Naive thymus-derived CD8-positive, alpha-beta T cell (primary cell): Measurements from ENCODE around the gene DNAJC3. TPM values are rescaled to one million over a fixed set of nuclear protein-coding genes. Genes with fewer than 3 reads are reported as not detected.
"Not testable (repeated sequence)": the region's sequence is repeated elsewhere in the genome, so short reads cannot be mapped to it uniquely, and the experiment has no call there.

ENCODE experiments used
- ATAC-seq, 2 donors: fragments of 150-1000 bp; cut with Tn5 transposase in 1 of 2; sonication (Bioruptor Pico), chemical (Tn5 transposase) in 1 of 2; 1 replicate in 1 of 2; 2 replicates in 1 of 2; pipeline ENCODE4 v1.10.0; 2021; ENCODE audit warnings: mild to moderate bottlenecking in 2 of 2, moderate library complexity in 2 of 2
- POLR2A ChIA-PET: fragments of 350-600 bp; sonication (Branson Sonifier 250); formaldehyde crosslinking; loops from one replicate; lab custom pipeline; 2021; ENCODE audit warnings: antibody characterized with exemption; lab: Charles Lee
- DNase-seq, 10 donors: peaks; one replicate each; pipeline versions ENCODE4 v3.0.0 to v3.0.0-alpha.2; 2020 to 2022
- H3K27ac Mint-ChIP-seq, 10 donors: one replicate each; pipeline ENCODE4 v1.8.0; 2020 to 2022; ENCODE audit warnings: mild to moderate bottlenecking in 10 of 10, mixed read lengths in 10 of 10, moderate library complexity in 4 of 10, inconsistent platforms in 1 of 10
- H3K27me3 Mint-ChIP-seq, 5 donors: one replicate each; pipeline ENCODE4 v1.8.0; 2021 to 2022; ENCODE audit warnings: mixed read lengths in 5 of 5
- H3K36me3 Mint-ChIP-seq, 3 donors: one replicate each; pipeline ENCODE4 v1.8.0; 2020 to 2022; ENCODE audit warnings: mixed read lengths in 3 of 3, mild to moderate bottlenecking in 2 of 3, inconsistent platforms in 1 of 3
- H3K4me1 Mint-ChIP-seq, 4 donors: one replicate each; pipeline ENCODE4 v1.8.0; 2021 to 2022; ENCODE audit warnings: mixed read lengths in 4 of 4
- H3K4me3 Mint-ChIP-seq, 10 donors: one replicate each; pipeline ENCODE4 v1.8.0; 2020 to 2022; ENCODE audit warnings: mild to moderate bottlenecking in 10 of 10, mixed read lengths in 10 of 10, moderate library complexity in 6 of 10, inconsistent platforms in 1 of 10
- H3K9me3 Mint-ChIP-seq, 9 donors: one replicate each; pipeline ENCODE4 v1.8.0; 2020 to 2022; ENCODE audit warnings: mixed read lengths in 9 of 9, mild to moderate bottlenecking in 3 of 9, inconsistent platforms in 1 of 9, moderate library complexity in 1 of 9
- polyA plus RNA-seq, 3 donors: library from polyadenylated mRNA; unstranded; fragments of 300-500 nt; fragmentation: Illumina TruSeq; gene quantifications; one replicate each; pipeline ENCODE4 v1.2.3, GENCODE V29; 2021
- total RNA-seq, 8 experiments: library from RNA in 2 of 8; stranded (reverse) in 2 of 8; gene quantifications; one replicate each; pipeline ENCODE4 v1.2.3 and lab custom pipeline; 2021 to 2026

Gene DNAJC3
- total and polyA plus RNA-seq, 5 experiments from 2014 or later = 11.3 to 18.5 (median 17.0) TPM

DNA sequence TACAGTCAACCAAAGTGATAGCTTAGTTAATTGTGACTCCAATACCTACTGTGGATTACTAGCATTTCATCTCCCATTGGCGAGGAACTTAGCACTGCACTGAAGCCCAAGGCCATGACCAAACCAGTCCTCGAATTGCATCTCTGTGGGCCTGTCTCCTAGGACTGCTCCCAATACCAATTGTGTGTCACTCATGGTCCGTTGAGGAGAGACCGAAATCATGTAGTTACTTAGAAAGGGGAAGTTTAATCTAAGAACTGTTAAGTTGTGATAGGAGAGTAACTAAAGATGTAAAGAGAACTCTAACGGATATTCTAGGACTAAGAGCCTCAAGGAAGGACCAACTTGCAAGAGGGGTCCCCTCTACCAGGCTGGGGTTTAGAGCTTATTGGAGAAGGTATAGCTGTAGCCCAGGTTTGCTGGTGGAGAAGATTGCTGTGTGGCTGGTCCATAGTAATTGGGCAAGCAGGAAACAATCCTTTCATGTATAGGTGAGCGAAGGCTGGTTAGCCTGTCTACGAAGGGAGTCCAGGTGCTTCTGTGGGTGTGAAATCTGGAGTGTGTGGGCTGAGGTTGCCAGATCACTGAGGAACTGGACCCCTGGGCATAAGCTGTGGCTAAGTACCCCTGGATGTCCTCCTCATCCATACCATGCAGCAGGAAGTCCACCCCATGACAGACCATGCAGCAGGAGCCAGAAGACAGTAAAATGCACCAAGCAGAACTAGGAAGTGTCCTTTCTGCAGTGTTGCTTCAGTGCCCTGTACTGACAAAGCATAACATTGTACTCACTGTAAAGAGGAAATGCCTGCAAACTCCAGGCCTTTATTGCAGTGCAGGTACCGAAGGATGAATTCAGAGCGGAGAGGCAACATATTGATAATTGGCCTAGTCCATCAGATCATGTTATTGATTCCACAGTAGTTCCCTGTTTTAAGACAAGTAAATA is 30.8 kb downstream of the DNAJC3 start:
- POLR2A ChIA-PET = interaction anchor here (0.8 kb wide), 1 partner anchor 31 kb away, joined by 3 read pairs; the partner anchor contains the start of gene DNAJC3

DNA sequence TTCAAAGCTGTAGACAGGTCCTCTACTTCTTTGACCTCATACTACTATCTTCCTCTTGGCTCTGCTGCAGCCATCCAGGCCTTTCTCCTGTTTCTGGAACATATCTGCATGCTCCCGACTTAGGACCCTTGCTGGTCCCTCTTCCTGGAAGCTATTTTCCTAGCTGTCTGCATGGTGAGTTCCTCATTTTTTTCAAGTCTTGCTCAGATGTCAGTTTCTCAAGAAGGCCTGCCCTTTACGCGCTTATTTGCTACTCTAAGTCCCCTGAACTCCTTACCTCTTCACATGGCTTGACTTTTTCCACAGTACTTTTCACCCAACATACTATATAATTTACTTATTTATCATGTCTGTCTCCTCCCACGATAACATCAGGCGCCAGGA is 31.4 kb downstream of the DNAJC3 start:
- Mint-ChIP-seq H3K27ac (peak overlapping the region in 3 of 10 donors; percentile 10 to 73 (median 39)), H3K9me3 (peaks cover 0 to 6% (median 0%) of the 10 kb centered on the region in 9 donors), H3K4me1 (peaks cover 21 to 48% (median 43%) of the 10 kb centered on the region in 4 donors), H3K4me3 (no peak overlapping the region), H3K27me3 (no peaks in the 10 kb centered on the region), H3K36me3 (peaks cover 11 to 43% (median 40%) of the 10 kb centered on the region in 3 donors)
- POLR2A ChIA-PET = no interaction called here
- DNase-seq (no peak), ATAC-seq (no peak)

More for the DNA sequence above, 30.8 kb downstream of the DNAJC3 start:
- peak overlapping the region in 8 of 10 donors; percentile 0 to 89 (median 53) for H3K27ac Mint-ChIP-seq
- peaks cover 5 to 36% (median 33%) of the 10 kb centered on the region in 3 donors for H3K36me3 Mint-ChIP-seq
- ATAC-seq = no peak
- peaks cover 0 to 3% (median 0%) of the 10 kb centered on the region in 9 donors for H3K9me3 Mint-ChIP-seq
- H3K4me3 Mint-ChIP-seq = peak overlapping the region in 4 of 10 donors; percentile 1 to 19 (median 6)
- H3K4me1 Mint-ChIP-seq = peaks cover 25 to 54% (median 50%) of the 10 kb centered on the region in 4 donors
- no peaks in the 10 kb centered on the region for H3K27me3 Mint-ChIP-seq
- no peak for DNase-seq

DNA sequence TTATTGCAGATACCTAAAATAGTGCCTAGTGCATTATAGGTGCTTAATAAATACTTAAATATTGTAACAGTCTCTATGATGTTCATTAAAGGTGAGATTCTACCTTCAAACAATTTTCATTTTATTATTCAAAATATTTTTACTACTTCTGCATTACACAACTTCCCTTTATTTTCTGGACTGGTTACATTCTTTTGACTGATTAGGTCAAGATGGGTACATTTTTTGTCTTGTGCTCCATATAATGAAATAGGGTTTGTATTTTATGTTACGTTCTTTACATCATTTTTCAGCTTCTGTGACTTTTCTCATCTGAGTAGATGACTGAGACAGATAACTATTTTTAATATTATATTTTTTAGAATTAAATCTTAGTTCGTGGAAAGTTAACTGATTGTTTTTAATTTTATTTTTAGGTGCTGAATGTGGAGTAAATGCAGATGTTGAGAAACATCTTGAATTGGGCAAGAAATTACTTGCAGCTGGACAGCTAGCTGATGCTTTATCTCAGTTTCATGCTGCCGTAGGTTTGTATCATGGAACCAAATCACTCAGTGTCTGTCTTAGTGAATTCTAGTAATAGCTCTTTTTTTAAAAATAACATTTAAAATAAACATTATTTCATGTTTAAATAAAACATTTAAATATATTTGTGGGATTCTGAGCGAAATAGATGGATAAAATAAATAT is 32.0 kb downstream of the DNAJC3 start:
- Mint-ChIP-seq H3K27me3 (no peaks in the 10 kb centered on the region), H3K27ac (peak overlapping the region in 3 of 10 donors; percentile 10 to 73 (median 39)), H3K36me3 (peaks cover 13 to 47% (median 43%) of the 10 kb centered on the region in 3 donors), H3K4me3 (no peak overlapping the region), H3K4me1 (peaks cover 17 to 44% (median 39%) of the 10 kb centered on the region in 4 donors), H3K9me3 (peaks cover 0 to 8% (median 0%) of the 10 kb centered on the region in 9 donors)
- ATAC-seq (no peak), DNase-seq (no peak)
- POLR2A ChIA-PET = no interaction called here

DNA sequence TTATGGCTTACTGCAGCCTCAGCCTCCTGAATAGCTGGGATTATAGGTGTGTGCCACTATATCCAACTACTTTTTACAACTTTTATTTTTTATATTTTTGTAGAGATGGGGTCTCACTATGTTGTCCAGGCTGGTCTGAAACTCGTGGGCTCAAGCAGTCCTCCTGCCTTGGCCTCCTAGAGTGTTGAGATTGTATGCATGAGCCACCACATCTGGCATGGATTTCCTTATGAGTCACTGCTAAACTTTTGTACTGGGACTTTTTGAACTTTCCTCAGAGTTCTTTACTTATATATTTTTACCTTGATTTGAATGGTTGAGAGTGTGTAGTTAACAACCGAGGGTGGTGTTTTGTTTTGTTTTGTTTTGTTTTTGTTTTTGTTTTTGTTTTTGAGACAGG is 33.4 kb downstream of the DNAJC3 start:
- Mint-ChIP-seq H3K36me3 (peaks cover 13 to 55% (median 50%) of the 10 kb centered on the region in 3 donors), H3K9me3 (peaks cover 0 to 8% (median 0%) of the 10 kb centered on the region in 9 donors), H3K4me3 (no peak overlapping the region), H3K4me1 (peaks cover 14 to 37% (median 27%) of the 10 kb centered on the region in 4 donors), H3K27ac (no peak overlapping the region), H3K27me3 (no peaks in the 10 kb centered on the region)
- POLR2A ChIA-PET = no interaction called here
- ATAC-seq (no peak), DNase-seq (no peak)

GRCh38 chr13:95712846-95713245 is 35.9 kb downstream of the DNAJC3 start:
- POLR2A ChIA-PET, H3K9me3 Mint-ChIP-seq, DNase-seq, ATAC-seq, H3K4me3 Mint-ChIP-seq, H3K27ac Mint-ChIP-seq, H3K27me3 Mint-ChIP-seq: not testable (repeated sequence)
- peaks cover 4 to 15% (median 8%) of the 10 kb centered on the region in 4 donors for H3K4me1 Mint-ChIP-seq
- peaks cover 25 to 69% (median 64%) of the 10 kb centered on the region in 3 donors for H3K36me3 Mint-ChIP-seq

DNA sequence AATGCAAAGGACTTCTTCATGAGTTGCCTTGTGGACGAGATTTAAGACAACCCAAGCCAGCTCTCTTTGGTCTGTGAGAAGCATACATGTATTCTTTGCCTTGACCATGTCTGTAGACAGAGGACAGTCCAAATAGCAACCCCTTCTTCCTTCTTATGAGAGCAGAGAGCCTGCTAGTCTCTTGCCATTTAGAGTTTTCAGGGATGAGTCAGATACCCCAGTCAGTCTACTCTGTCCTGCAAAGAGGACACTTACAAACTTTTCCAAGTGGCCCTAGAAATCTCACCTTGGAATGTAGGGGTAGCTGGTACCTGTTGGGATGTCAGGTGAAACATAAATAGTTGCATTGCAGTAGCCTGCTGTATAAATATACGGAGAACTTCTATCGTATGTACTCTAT is 36.7 kb downstream of the DNAJC3 start:
- H3K4me3 Mint-ChIP-seq = no peak overlapping the region
- H3K27ac Mint-ChIP-seq = no peak overlapping the region
- no peaks in the 10 kb centered on the region for H3K27me3 Mint-ChIP-seq
- peaks cover 0 to 8% (median 4%) of the 10 kb centered on the region in 9 donors for H3K9me3 Mint-ChIP-seq
- H3K4me1 Mint-ChIP-seq = peaks cover 2 to 7% (median 4%) of the 10 kb centered on the region in 4 donors
- H3K36me3 Mint-ChIP-seq = peaks cover 30 to 74% (median 68%) of the 10 kb centered on the region in 3 donors
- ATAC-seq (no peak), DNase-seq (no peak)
- POLR2A ChIA-PET = no interaction called here

GRCh38 chr13:95714142-95714832 is 37.3 kb downstream of the DNAJC3 start:
- H3K4me3 Mint-ChIP-seq = no peak overlapping the region
- no peak for ATAC-seq

DNA sequence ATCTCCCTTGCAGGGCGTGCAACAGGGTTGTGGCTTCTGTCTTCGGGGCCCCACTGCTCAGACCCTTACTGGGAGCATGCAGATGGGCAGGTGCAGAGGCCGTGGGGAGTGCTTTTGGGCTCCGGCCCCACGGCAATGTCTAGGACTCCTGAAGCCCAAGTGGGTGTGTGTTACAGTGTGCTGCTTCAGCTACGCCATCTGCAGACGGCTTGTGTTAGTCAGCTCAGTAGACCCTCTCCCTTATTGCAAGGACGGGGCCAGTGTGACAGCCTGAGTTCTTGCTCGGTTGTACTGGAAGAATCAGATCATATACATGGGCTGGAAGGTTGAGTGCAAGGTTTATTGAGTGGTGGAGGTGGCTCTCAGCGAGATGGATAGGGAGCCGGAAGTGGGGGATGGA is 39.3 kb downstream of the DNAJC3 start:
- POLR2A ChIA-PET = no interaction called here
- peaks cover 0 to 8% (median 5%) of the 10 kb centered on the region in 9 donors for H3K9me3 Mint-ChIP-seq
- H3K36me3 Mint-ChIP-seq = peaks cover 33 to 63% (median 54%) of the 10 kb centered on the region in 3 donors
- DNase-seq (no peak), ATAC-seq (no peak)
- no peak overlapping the region for H3K27ac Mint-ChIP-seq
- peaks cover 5 to 13% (median 8%) of the 10 kb centered on the region in 4 donors for H3K4me1 Mint-ChIP-seq
- H3K4me3 Mint-ChIP-seq = no peak overlapping the region
- no peaks in the 10 kb centered on the region for H3K27me3 Mint-ChIP-seq

More at GRCh38 chr13:95714142-95714832, 37.3 kb downstream of the DNAJC3 start:
- H3K36me3 Mint-ChIP-seq = peaks cover 33 to 80% (median 72%) of the 10 kb centered on the region in 3 donors
- DNase-seq = no peak
- H3K27me3 Mint-ChIP-seq = no peaks in the 10 kb centered on the region
- POLR2A ChIA-PET = no interaction called here
- peaks cover 4 to 8% (median 6%) of the 10 kb centered on the region in 4 donors for H3K4me1 Mint-ChIP-seq
- no peak overlapping the region for H3K27ac Mint-ChIP-seq
- peaks cover 0 to 8% (median 5%) of the 10 kb centered on the region in 9 donors for H3K9me3 Mint-ChIP-seq

- H3K4me3 Mint-ChIP-seq = no peak overlapping the region
- peaks cover 12 to 35% (median 16%) of the 10 kb centered on the region in 4 donors for H3K4me1 Mint-ChIP-seq
- POLR2A ChIA-PET = no interaction called here
- peaks cover 0 to 8% (median 0%) of the 10 kb centered on the region in 9 donors for H3K9me3 Mint-ChIP-seq
- ATAC-seq (no peak), DNase-seq (no peak)
- peaks cover 33 to 51% (median 50%) of the 10 kb centered on the region in 3 donors for H3K36me3 Mint-ChIP-seq
- no peaks in the 10 kb centered on the region for H3K27me3 Mint-ChIP-seq
- H3K27ac Mint-ChIP-seq = peak overlapping the region in 1 of 10 donors; percentile 26
Measured at GRCh38 chr13:95722241-95722640, 45.3 kb downstream of the DNAJC3 start.

DNA sequence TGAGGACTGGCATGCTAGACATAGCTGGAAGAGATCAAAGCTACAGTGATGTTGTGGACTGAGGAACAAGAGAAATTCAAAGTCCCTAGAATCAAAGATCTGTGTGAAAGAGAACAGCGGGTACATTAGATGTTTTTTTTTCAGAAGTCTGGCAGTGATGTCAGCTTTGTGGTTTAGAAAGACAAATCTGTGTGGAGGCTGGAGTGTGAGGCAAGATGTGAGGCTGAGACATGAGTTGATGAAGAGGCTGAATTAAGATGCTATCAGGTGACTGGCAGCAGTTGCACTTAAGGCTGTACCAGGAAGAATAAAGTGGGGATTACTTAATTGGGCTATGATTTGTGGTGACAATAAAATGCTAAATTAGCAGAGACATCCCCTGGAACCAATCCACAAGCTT is 46.5 kb downstream of the DNAJC3 start:
- Mint-ChIP-seq H3K4me3 (no peak overlapping the region), H3K27ac (peak overlapping the region in 7 of 10 donors; percentile 8 to 71 (median 21)), H3K36me3 (peaks cover 23 to 52% (median 49%) of the 10 kb centered on the region in 3 donors), H3K27me3 (no peaks in the 10 kb centered on the region), H3K4me1 (peaks cover 14 to 35% (median 21%) of the 10 kb centered on the region in 4 donors), H3K9me3 (peaks cover 0 to 7% (median 0%) of the 10 kb centered on the region in 9 donors)
- peak in 1 of 2 donors; percentile 14 for ATAC-seq
- POLR2A ChIA-PET = no interaction called here
- DNase-seq = no peak

DNA sequence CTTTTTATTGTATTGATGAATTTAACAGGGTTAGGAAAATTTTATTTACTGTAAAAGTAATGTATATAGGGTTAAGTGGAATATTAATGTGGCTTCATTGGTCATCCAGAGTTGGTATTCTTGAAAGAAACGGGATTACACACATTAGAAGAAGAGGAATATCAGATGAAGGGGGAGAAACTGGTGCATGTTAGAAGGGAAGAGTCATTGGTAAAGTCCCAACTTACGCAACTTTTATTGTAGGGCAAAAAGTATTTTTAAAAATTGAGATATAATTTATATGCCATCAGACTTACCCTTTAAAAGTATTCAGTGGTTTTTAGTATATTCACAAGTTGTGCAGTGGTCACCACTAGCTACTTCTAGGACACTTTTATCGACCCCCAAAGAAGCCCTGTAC is 47.3 kb downstream of the DNAJC3 start:
- POLR2A ChIA-PET = no interaction called here
- Mint-ChIP-seq H3K4me1 (peaks cover 13 to 34% (median 23%) of the 10 kb centered on the region in 4 donors), H3K4me3 (no peak overlapping the region), H3K36me3 (peaks cover 23 to 51% (median 48%) of the 10 kb centered on the region in 3 donors), H3K9me3 (peaks cover 0 to 5% (median 0%) of the 10 kb centered on the region in 9 donors), H3K27ac (peak overlapping the region in 1 of 10 donors; percentile 17), H3K27me3 (no peaks in the 10 kb centered on the region)
- DNase-seq (no peak), ATAC-seq (no peak)

DNA sequence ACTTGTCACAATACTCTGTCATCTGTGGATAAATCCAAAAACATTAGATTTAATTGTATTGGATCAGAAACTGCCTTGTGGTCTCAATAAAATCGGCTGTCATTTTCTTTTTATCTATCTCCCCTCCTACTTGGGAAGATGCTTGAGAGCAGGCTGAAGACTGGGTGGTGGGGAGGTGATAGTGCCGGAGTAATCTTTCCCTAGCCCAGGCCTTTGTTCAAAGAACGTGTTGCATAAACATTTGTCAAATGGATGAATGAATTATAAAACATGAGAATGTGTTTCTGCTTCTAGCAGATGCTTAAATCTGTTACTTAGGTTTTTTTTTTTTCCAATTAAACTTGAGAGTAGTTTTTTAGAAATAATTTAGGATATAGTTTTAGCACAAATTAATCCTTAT is 49.9 kb downstream of the DNAJC3 start:
- ATAC-seq = no peak
- H3K4me3 Mint-ChIP-seq = no peak overlapping the region
- peaks cover 5 to 32% (median 19%) of the 10 kb centered on the region in 9 donors for H3K9me3 Mint-ChIP-seq
- peaks cover 13 to 37% (median 26%) of the 10 kb centered on the region in 4 donors for H3K4me1 Mint-ChIP-seq
- no peaks in the 10 kb centered on the region for H3K27me3 Mint-ChIP-seq
- H3K36me3 Mint-ChIP-seq = peaks cover 46 to 75% (median 70%) of the 10 kb centered on the region in 3 donors
- POLR2A ChIA-PET = no interaction called here
- DNase-seq = no peak
- peak overlapping the region in 3 of 10 donors; percentile 22 to 53 (median 25) for H3K27ac Mint-ChIP-seq
